GM19452 (cell line): ENCODE measurements around the gene LAMB4.

Experiments used
- ATAC-seq: cut with Tn5 transposase; IDR thresholded peaks from one replicate; pipeline ENCODE4 v1.9.1; 2021; ENCODE audit not compliant: unreplicated experiment

LAMB4 gene

GRCh38 chr7:108086962-108087361, 43.2 kb downstream of the LAMB4 start:
- ATAC-seq: no peak

DNA sequence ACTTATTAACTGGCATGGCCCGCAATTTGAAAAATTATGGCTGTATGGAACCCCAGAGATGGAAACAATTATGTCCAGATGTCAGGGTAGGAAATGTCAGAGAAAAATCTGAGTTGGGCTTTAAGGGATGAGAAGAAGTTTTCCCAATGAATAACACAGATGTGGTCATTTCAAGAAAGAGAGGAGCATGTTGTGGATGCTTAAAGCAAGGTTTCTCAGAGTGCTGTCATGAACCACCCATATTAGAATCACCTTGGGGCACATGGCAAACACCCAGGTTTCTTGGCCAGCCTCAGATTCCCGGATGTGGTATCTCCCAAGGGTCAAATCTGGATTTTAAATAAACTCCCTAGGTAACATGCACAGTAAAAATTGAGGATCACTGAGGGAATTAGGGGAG, 43.6 kb downstream of the LAMB4 start:
- ATAC-seq: no peak

- no peak for ATAC-seq
These were observed 46.2 kb downstream of the LAMB4 start for GRCh38 chr7:108083980-108084379.

DNA sequence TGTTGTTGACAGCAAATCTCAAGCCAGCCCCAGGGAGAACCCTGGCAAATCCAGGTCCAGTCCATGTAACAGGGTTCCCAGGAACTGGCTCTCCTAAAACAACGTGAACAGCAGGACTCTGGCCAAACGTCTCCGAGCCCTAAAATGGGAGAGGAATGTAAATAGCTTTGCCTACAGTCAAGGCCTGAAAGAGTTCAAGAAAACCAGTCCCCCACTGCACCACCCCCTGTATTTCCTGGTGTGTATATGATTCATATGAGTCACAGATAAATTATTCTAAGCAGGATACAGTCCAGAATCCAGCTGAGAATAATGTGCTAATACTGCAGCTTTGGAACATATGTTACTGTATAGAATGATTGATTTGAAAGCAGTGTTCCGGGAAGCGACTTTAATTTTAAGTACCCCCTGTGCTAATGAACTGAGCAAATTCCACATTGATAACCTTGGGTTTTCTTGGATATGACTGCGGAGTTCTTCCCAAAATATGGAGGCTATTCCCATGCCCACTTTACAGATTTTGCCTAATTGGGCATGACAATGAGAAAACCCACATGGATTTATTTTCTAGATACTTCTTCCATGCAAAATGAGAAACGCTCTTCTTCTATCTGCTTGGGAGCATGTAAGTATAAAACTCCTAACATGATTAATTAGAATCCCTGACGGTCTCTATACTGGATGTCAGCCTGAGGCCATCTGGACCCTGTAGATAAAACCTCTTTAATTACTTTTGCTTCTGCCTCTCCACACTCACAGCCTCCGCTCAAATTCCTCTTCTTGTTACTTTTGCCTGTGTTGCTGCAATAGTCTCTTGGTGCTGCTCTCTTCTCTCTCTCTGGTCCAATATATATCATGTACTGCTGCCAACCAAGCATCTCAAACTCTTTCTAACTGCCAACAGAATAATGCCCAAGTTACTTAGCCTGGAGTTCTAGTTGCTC, 50.2 kb downstream of the LAMB4 start:
- no peak for ATAC-seq

DNA sequence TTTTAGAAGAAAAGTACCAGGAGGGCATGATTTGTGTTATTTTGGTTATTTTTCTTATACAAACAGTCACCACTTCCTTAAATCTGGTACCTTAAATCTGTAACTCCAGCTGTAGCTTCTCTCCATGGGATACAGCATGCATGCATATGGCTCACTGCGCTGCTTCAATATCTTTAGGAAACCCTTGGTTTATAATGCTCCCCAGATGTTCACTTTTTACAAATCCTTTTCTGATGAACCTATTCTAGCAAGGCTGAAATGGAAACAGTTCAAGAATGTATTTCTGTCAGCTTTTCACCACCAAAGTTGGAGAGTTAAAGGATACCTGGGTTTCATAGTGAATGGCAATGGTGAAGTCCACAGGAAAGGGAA, 50.9 kb downstream of the LAMB4 start:
- no peak for ATAC-seq

- ATAC-seq: no peak
These were observed 51.5 kb downstream of the LAMB4 start for GRCh38 chr7:108078691-108079090.

DNA sequence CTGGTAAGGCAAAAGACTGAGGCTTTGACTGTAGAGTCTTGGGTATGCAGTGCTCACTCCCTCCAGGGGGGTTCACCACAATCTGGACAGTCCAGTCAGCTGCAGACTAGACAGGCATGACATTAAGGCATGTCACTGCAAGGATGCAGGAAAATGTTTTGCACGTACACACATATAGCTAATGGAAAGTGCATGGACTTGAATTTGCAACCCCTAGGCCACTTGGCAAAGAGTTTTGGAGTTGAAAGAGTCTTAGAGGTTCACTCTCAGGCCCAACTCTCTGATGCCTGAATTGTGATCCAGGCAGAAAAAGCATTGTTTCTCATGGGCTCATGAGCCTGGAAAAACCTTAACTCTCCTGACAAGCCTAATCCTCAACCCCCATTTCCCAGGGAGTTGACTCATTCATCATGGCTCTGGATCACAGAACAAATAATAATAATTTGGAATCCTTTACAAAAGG, 51.9 kb downstream of the LAMB4 start:
- ATAC-seq: no peak

GRCh38 chr7:108077709-108078108, 52.5 kb downstream of the LAMB4 start:
- no peak for ATAC-seq

- no peak for ATAC-seq
These were observed 54.0 kb downstream of the LAMB4 start for GRCh38 chr7:108076156-108076555.

GRCh38 chr7:108073305-108074070, 56.7 kb downstream of the LAMB4 start:
- ATAC-seq: no peak

- ATAC-seq: no peak
These were observed 57.4 kb downstream of the LAMB4 start for GRCh38 chr7:108072739-108073138.

DNA sequence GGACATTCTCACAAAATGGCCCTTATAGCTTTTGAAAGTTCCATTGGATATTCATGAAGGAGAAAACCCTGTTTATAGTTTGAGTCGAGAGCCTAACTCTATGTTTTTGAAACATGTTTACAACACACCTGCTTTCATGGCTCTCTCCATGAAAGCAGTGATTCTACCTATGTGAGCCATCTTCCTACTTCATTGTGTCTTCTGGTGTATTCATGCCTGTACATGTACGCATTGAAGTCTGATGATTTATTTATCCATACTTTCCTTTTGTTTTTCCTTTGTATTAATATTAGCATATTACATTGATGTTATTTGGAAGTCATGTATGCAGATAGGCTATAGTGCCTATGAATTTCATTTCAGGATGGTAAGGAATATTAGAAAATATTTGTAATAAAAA, 58.0 kb downstream of the LAMB4 start:
- no peak for ATAC-seq

DNA sequence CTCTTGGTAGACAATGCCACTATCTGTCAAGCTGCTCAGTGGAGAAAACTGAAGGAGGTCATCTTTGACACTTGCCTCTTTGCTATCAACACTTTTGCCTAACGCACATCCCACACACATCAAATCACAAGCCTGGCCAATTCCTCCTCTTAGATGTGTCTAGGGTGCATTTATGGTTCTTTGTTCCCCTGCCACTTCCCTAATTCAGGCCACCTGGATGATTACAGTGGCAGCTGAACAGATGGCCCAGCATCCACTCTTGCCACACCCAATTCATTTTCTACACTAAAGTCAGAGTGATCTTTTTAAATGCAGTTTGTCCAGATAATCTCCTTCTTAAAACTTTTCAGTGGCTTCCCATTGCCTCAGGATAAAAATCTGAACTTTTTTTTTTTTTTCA, 58.6 kb downstream of the LAMB4 start:
- no peak for ATAC-seq

GRCh38 chr7:108069646-108070045, 60.5 kb downstream of the LAMB4 start:
- ATAC-seq: no peak

- no peak for ATAC-seq
These were observed 62.3 kb downstream of the LAMB4 start for GRCh38 chr7:108067844-108068243.

- ATAC-seq: no peak
These were observed 63.7 kb downstream of the LAMB4 start for GRCh38 chr7:108066486-108066885.

- ATAC-seq: peak; percentile 93
These were observed 66.6 kb downstream of the LAMB4 start for GRCh38 chr7:108063520-108063933.

DNA sequence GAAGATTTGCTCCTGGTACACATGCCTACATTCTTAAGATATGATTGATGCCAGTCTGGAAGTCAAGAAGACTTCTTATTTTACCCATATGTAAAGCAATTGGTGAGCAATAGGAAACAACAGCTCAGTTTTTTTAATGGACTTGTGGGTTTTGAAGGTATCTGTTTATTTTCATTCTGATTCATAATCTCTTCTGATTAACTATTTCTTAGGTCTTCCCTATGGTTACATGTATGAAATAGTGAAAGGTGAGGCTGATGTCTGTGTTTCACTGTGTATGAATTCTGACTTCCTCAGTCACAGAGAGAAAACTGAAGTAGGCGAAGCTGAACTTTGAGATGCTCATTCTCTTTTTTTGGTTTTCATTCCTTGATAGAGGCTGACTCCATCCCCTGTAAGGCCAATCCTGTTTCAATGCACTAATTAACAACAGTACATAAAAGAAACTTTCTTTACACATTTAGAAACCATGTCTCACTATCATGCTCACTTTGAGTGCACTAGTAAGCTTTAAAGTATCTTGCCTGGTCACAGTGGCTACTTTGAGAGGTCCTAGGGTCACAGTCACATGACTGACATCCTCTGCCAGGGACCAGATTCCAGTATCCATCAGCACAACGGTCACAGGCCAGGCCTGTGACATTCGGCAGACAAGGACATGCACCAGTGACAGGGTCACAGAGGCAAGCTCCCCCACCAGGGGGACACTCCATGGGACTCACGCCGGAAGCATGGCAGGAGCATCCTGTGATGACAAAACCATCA, 67.7 kb downstream of the LAMB4 start:
- no peak for ATAC-seq

GRCh38 chr7:108059526-108059925, 70.6 kb downstream of the LAMB4 start:
- no peak for ATAC-seq

DNA sequence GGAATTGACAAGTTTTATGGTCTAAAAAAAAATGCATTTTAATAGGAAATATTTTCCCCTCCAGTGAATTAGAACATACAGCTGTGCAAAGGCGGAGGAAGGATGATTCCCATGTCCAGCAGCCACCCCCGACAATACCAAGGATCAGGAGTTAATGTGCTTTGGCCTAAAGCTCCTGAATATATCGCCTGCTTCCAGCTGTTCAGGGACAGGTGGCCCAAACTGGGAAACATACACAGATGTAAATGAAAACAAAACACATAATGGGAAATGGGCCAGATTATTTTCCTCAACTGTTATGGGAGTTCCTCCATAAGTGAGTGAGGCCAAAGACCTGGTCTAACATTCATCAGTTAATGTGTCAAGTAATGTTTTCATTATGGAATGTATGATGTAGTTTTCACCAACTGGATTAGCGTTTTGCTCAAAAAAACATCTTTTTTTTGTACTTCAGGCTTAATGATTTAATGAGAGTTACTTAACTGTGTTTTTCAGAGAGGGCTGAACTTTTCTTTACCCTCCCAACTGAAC, 72.1 kb downstream of the LAMB4 start:
- ATAC-seq: no peak

GRCh38 chr7:108055611-108056021, 74.5 kb downstream of the LAMB4 start:
- no peak for ATAC-seq
